WTC11 (cell line): ENCODE results near the gene IGFALS. TPM values are rescaled to one million over a fixed set of nuclear protein-coding genes. Genes with fewer than 3 reads are reported as not detected.
A peak's percentile ranks its signal among the peaks of the same experiment; 100 is the strongest.

Experiments used
- ATAC-seq: fragments of 200-7000 bp; cut with Tn5 transposase; 2 replicates; pipeline ENCODE4 v1.10.0; 2021; ENCODE audit warnings: mild to moderate bottlenecking, moderate library complexity
- CTCF ChIA-PET: fragments of 300-600 bp; sonication (Branson Sonifier 250); formaldehyde crosslinking; loops from one replicate; lab custom pipeline; 2021; ENCODE audit warnings: antibody characterized with exemption; lab: Charles Lee
- POLR2A ChIA-PET: fragments of 350-600 bp; sonication (Branson Sonifier 250); formaldehyde crosslinking; loops from one replicate; lab custom pipeline; 2021; ENCODE audit warnings: antibody characterized with exemption; lab: Charles Lee
- DNase-seq: peaks from one replicate; pipeline ENCODE4 v3.0.0; 2021; ENCODE audit warnings: low spot score
- H3K27ac Mint-ChIP-seq: 2 replicates; pipeline ENCODE4 v1.8.0; 2021; ENCODE audit warnings: mixed read lengths
- H3K27me3 Mint-ChIP-seq: 2 replicates; pipeline ENCODE4 v1.8.0; 2021; ENCODE audit warnings: low read depth, mild to moderate bottlenecking, moderate library complexity, mixed read lengths
- H3K36me3 Mint-ChIP-seq: 2 replicates; pipeline ENCODE4 v1.8.0; 2021; ENCODE audit warnings: mixed read lengths
- H3K4me1 Mint-ChIP-seq: 2 replicates; pipeline ENCODE4 v1.8.0; 2022; ENCODE audit warnings: mixed read lengths
- H3K4me3 Mint-ChIP-seq: 2 replicates; pipeline ENCODE4 v1.8.0; 2021; ENCODE audit warnings: mild to moderate bottlenecking, moderate library complexity, mixed read lengths
- H3K9me3 Mint-ChIP-seq: 2 replicates; pipeline ENCODE4 v1.8.0; 2021; ENCODE audit warnings: mixed read lengths
- ATF1 ChIP-seq: sonication (generic); formaldehyde crosslinking; IDR thresholded peaks from 2 replicates; pipeline ENCODE4 v1.8.1; 2023; ENCODE audit warnings: mild to moderate bottlenecking, moderate library complexity, missing genetic modification reagents
- CREM ChIP-seq: sonication (generic); formaldehyde crosslinking; IDR thresholded peaks from 2 replicates; pipeline ENCODE4 v1.8.1; 2022; ENCODE audit warnings: mild to moderate bottlenecking, missing genetic modification reagents, moderate library complexity
- ELF4 ChIP-seq: sonication (generic); formaldehyde crosslinking; IDR thresholded peaks from 2 replicates; pipeline ENCODE4 v1.8.1; 2022; ENCODE audit warnings: low read depth, mild to moderate bottlenecking, moderate library complexity, missing genetic modification reagents
- EMX1 ChIP-seq: fragments of 250-450 bp; sonication (Bioruptor Pico); IDR thresholded peaks from 2 replicates; pipeline ENCODE4 v1.8.0; 2021; ENCODE audit warnings: mild to moderate bottlenecking
- HMGA2 ChIP-seq: fragments of 250-450 bp; sonication (Bioruptor Pico); IDR thresholded peaks from 2 replicates; pipeline ENCODE4 v1.4.0; 2021; ENCODE audit warnings: mild to moderate bottlenecking, moderate library complexity
- JUN ChIP-seq: sonication (generic); formaldehyde crosslinking; IDR thresholded peaks from 2 replicates; pipeline ENCODE4 v1.8.0; 2023; ENCODE audit warnings: mild to moderate bottlenecking, missing genetic modification reagents
- KAT7 ChIP-seq: sonication (generic); formaldehyde crosslinking; IDR thresholded peaks from 2 replicates; pipeline ENCODE4 v1.8.1; 2023; ENCODE audit warnings: missing genetic modification reagents, mild to moderate bottlenecking, borderline replicate concordance
- MXD4 ChIP-seq: fragments of 250-450 bp; sonication (Bioruptor Pico); IDR thresholded peaks from 2 replicates; pipeline ENCODE4 v1.8.0; 2021; ENCODE audit warnings: mild to moderate bottlenecking, moderate library complexity, borderline replicate concordance
- MYBL2 ChIP-seq: sonication (generic); formaldehyde crosslinking; IDR thresholded peaks from 2 replicates; pipeline ENCODE4 v1.8.1; 2023; ENCODE audit warnings: mild to moderate bottlenecking, moderate library complexity, missing genetic modification reagents
- NR1H2 ChIP-seq: sonication (generic); formaldehyde crosslinking; IDR thresholded peaks from 2 replicates; pipeline ENCODE4 v1.9.0; 2021; ENCODE audit warnings: mild to moderate bottlenecking, moderate library complexity, missing genetic modification reagents
- NR2C2 ChIP-seq: sonication (generic); formaldehyde crosslinking; IDR thresholded peaks from 2 replicates; pipeline ENCODE4 v1.8.0; 2022; ENCODE audit warnings: mild to moderate bottlenecking, missing genetic modification reagents
- OVOL2 ChIP-seq: fragments of 250-450 bp; sonication (Bioruptor Pico); IDR thresholded peaks from 2 replicates; pipeline ENCODE4 v1.9.0; 2021; ENCODE audit warnings: mild to moderate bottlenecking, borderline replicate concordance
- SMAD3 ChIP-seq: sonication (generic); formaldehyde crosslinking; IDR thresholded peaks from 2 replicates; pipeline ENCODE4 v1.8.0; 2022; ENCODE audit warnings: missing genetic modification reagents, mild to moderate bottlenecking, borderline replicate concordance
- TCF7 ChIP-seq: sonication (generic); formaldehyde crosslinking; IDR thresholded peaks from 2 replicates; pipeline ENCODE4 v1.8.0; 2022; ENCODE audit warnings: mild to moderate bottlenecking, low read depth, missing genetic modification reagents, moderate library complexity
- TEAD4 ChIP-seq: sonication (generic); formaldehyde crosslinking; IDR thresholded peaks from 2 replicates; pipeline ENCODE4 v1.8.0; 2022; ENCODE audit warnings: mild to moderate bottlenecking, missing genetic modification reagents
- USF2 ChIP-seq: sonication (generic); formaldehyde crosslinking; IDR thresholded peaks from 2 replicates; pipeline ENCODE4 v1.8.1; 2023; ENCODE audit warnings: mild to moderate bottlenecking, missing genetic modification reagents, moderate library complexity
- ZNF232 ChIP-seq: sonication (generic); formaldehyde crosslinking; IDR thresholded peaks from 2 replicates; pipeline ENCODE4 v1.8.0; 2022; ENCODE audit warnings: mild to moderate bottlenecking, missing genetic modification reagents
- ZNF416 ChIP-seq: fragments of 250-450 bp; sonication (Bioruptor Pico); IDR thresholded peaks from 2 replicates; pipeline ENCODE4 v1.9.0; 2021; ENCODE audit warnings: mild to moderate bottlenecking, inconsistent platforms
- total RNA-seq: library from RNA; stranded (reverse); gene quantifications from 3 replicates; pipeline ENCODE4 v1.2.3, GENCODE V29; 2021
- TF ChIP-seq, protein P1 (sequence below): fragments of 200-600 bp; IDR thresholded peaks from 2 replicates; pipeline ENCODE4 v1.8.0; 2022; ENCODE audit warnings: antibody characterized with exemption
- TF ChIP-seq, protein P2 (sequence below): fragments of 250-450 bp; sonication (Bioruptor Pico); IDR thresholded peaks from 2 replicates; pipeline ENCODE4 v1.9.0; 2021; ENCODE audit warnings: mild to moderate bottlenecking, borderline replicate concordance

The IGFALS gene
- total RNA-seq, 1 experiment from 2014 or later = not detected

GRCh38 chr16:1791256-1791942 lies 2.1 kb downstream of the IGFALS start:
- Mint-ChIP-seq H3K27ac (no peak overlapping the region), H3K4me1 (no peaks in the 10 kb centered on the region), H3K4me3 (no peak overlapping the region), H3K27me3 (no peaks in the 10 kb centered on the region), H3K36me3 (peaks cover 5% of the 10 kb centered on the region), H3K9me3 (no peaks in the 10 kb centered on the region)
- ChIA-PET CTCF (interaction anchor here (0.7 kb wide), 1 partner anchor 9 kb away, joined by 3 read pairs; the partner anchor contains the start of genes NUBP2 and SPSB3), POLR2A (no interaction called here)
- DNase-seq (peak; percentile 17), ATAC-seq (no peak)
- TF ChIP-seq ELF4 (CRISPR knock-in tag) = no peak

DNA sequence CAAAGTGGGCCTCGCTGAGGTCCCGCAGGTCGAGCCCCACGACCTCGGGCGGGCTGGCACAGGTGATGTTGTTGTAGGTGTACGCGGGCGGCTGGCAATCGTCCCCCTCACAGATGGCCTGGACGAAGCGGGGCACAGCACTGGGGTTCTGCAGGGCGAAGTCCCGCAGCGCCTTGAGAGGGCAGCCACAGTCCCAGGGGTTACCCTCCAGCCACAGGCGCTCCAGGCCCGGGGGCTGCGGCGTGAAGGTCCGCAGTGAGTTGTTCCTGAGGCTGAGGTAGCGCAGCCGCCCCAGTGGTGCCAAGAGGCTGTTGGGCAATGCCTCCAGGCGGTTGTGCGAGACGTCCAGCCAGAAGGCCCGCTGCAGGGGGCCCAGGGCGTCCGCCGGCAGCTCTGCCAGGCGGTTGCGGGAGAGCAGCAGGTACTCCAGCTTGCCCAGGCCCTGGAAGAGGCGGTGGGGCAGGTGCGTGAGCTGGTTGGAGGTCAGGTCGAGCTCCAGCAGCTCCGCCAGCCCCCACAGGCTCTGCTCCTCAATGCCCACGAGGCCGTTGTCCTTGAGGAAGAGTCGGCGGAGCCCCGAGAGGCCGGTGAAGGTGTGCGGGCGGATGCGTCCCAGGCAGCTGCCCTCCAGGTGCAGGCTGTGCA lies 2.8 kb downstream of the IGFALS start:
- H3K4me1 Mint-ChIP-seq = no peaks in the 10 kb centered on the region
- ATAC-seq (no peak), DNase-seq (no peak)
- no peak overlapping the region for H3K4me3 Mint-ChIP-seq
- no peaks in the 10 kb centered on the region for H3K9me3 Mint-ChIP-seq
- ChIA-PET CTCF (no interaction called here), POLR2A (no interaction called here)
- no peak overlapping the region for H3K27ac Mint-ChIP-seq
- H3K36me3 Mint-ChIP-seq = peaks cover 5% of the 10 kb centered on the region
- no peaks in the 10 kb centered on the region for H3K27me3 Mint-ChIP-seq
- TF ChIP-seq NR1H2 (CRISPR knock-in tag) (no peak), NR2C2 (no peak), TCF7 (CRISPR knock-in tag) (no peak), EMX1 (CRISPR knock-in tag) (no peak), CREM (CRISPR knock-in tag) (no peak), ZNF416 (CRISPR knock-in tag) (no peak)

GRCh38 chr16:1790261-1790610 lies 3.3 kb downstream of the IGFALS start:
- no peaks in the 10 kb centered on the region for H3K27me3 Mint-ChIP-seq
- H3K9me3 Mint-ChIP-seq = no peaks in the 10 kb centered on the region
- H3K4me1 Mint-ChIP-seq = no peaks in the 10 kb centered on the region
- H3K4me3 Mint-ChIP-seq = no peak overlapping the region
- no peak for TF ChIP-seq USF2
- TF ChIP-seq TEAD4 = no peak
- TF ChIP-seq ZNF232 (CRISPR knock-in tag) = no peak
- no peak for TF ChIP-seq ATF1 (CRISPR knock-in tag)
- TF ChIP-seq OVOL2 (CRISPR knock-in tag) = no peak
- TF ChIP-seq HMGA2 = no peak
- TF ChIP-seq KAT7 = no peak
- no peak for TF ChIP-seq MXD4
- no peak for TF ChIP-seq SMAD3 (CRISPR knock-in tag)
- TF ChIP-seq, protein P1, sequence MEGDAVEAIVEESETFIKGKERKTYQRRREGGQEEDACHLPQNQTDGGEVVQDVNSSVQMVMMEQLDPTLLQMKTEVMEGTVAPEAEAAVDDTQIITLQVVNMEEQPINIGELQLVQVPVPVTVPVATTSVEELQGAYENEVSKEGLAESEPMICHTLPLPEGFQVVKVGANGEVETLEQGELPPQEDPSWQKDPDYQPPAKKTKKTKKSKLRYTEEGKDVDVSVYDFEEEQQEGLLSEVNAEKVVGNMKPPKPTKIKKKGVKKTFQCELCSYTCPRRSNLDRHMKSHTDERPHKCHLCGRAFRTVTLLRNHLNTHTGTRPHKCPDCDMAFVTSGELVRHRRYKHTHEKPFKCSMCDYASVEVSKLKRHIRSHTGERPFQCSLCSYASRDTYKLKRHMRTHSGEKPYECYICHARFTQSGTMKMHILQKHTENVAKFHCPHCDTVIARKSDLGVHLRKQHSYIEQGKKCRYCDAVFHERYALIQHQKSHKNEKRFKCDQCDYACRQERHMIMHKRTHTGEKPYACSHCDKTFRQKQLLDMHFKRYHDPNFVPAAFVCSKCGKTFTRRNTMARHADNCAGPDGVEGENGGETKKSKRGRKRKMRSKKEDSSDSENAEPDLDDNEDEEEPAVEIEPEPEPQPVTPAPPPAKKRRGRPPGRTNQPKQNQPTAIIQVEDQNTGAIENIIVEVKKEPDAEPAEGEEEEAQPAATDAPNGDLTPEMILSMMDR = no peak
- no peak for TF ChIP-seq MYBL2
- no peak for TF ChIP-seq JUN (CRISPR knock-in tag)
- TF ChIP-seq, protein P2, sequence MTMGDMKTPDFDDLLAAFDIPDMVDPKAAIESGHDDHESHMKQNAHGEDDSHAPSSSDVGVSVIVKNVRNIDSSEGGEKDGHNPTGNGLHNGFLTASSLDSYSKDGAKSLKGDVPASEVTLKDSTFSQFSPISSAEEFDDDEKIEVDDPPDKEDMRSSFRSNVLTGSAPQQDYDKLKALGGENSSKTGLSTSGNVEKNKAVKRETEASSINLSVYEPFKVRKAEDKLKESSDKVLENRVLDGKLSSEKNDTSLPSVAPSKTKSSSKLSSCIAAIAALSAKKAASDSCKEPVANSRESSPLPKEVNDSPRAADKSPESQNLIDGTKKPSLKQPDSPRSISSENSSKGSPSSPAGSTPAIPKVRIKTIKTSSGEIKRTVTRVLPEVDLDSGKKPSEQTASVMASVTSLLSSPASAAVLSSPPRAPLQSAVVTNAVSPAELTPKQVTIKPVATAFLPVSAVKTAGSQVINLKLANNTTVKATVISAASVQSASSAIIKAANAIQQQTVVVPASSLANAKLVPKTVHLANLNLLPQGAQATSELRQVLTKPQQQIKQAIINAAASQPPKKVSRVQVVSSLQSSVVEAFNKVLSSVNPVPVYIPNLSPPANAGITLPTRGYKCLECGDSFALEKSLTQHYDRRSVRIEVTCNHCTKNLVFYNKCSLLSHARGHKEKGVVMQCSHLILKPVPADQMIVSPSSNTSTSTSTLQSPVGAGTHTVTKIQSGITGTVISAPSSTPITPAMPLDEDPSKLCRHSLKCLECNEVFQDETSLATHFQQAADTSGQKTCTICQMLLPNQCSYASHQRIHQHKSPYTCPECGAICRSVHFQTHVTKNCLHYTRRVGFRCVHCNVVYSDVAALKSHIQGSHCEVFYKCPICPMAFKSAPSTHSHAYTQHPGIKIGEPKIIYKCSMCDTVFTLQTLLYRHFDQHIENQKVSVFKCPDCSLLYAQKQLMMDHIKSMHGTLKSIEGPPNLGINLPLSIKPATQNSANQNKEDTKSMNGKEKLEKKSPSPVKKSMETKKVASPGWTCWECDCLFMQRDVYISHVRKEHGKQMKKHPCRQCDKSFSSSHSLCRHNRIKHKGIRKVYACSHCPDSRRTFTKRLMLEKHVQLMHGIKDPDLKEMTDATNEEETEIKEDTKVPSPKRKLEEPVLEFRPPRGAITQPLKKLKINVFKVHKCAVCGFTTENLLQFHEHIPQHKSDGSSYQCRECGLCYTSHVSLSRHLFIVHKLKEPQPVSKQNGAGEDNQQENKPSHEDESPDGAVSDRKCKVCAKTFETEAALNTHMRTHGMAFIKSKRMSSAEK = no peak
- no peak overlapping the region for H3K27ac Mint-ChIP-seq
- peaks cover 5% of the 10 kb centered on the region for H3K36me3 Mint-ChIP-seq
- DNase-seq = no peak
- ChIA-PET CTCF (interaction anchor here (1.5 kb wide), 1 partner anchor 33 kb away, joined by 3 read pairs; no protein-coding TSS in a partner anchor), POLR2A (no interaction called here)
- ATAC-seq = no peak
